Endothelial cell of umbilical vein (primary cell): Measurements from ENCODE around the gene TOPORS. TPM values are rescaled to one million over a fixed set of nuclear protein-coding genes. Genes with fewer than 3 reads are reported as not detected.

Experiments used
- BruUV-seq: library from RNA; stranded (reverse); fragments of 400-500 nt; replicated peaks from 2 replicates; lab custom pipeline; 2021; lab: Mats Ljungman, UMichigan
- CTCF ChIA-PET: fragments of 300-600, 350-600 bp; sonication (Branson Sonifier 250); formaldehyde crosslinking; loops from one replicate; lab custom pipeline; 2021; ENCODE audit warnings: antibody characterized with exemption, inconsistent platforms; lab: Charles Lee
- POLR2A ChIA-PET: fragments of 300-600, 350-600 bp; sonication (Branson Sonifier 250); formaldehyde crosslinking; loops from one replicate; lab custom pipeline; 2021; ENCODE audit warnings: antibody characterized with exemption, inconsistent platforms; lab: Charles Lee
- DNase-seq: peaks from one replicate; pipeline ENCODE4 v3.0.0-alpha.2; 2011; ENCODE audit warnings: low read depth, low spot score
- FAIRE-seq: peaks from 2 replicates; lab custom pipeline; 2011; peaks lifted over from hg19 to GRCh38; lab: Jason Lieb, UNC
- H2AFZ ChIP-seq: 2 replicates; pipeline ENCODE4 v1.6.0; 2012; ENCODE audit warnings: low read depth, low read length, control low read depth, inconsistent platforms
- H3K27ac ChIP-seq: 2 replicates; pipeline ENCODE4 v1.5.1; 2011; ENCODE audit warnings: low read depth, mild to moderate bottlenecking, control low read depth, low read length, moderate library complexity; ENCODE audit not compliant: insufficient read depth
- H3K27me3 ChIP-seq, 2 experiments: 2 replicates each; pipeline versions ENCODE4 v1.6.0 to v1.6.1; 2011; ENCODE audit warnings: low read length in 2 of 2, mixed read lengths in 1 of 2; ENCODE audit not compliant: control insufficient read depth in 2 of 2, insufficient read depth in 2 of 2
- H3K36me3 ChIP-seq, 2 experiments: 2 replicates in 1 of 2; 3 replicates in 1 of 2; pipeline ENCODE4 v1.5.1; 2011; ENCODE audit warnings: low read length in 2 of 2, mild to moderate bottlenecking in 1 of 2, moderate library complexity in 1 of 2; ENCODE audit not compliant: control insufficient read depth in 2 of 2, insufficient read depth in 2 of 2; ENCODE audit errors: extremely low read depth in 1 of 2
- H3K4me1 ChIP-seq: 3 replicates; pipeline ENCODE4 v1.5.1; 2011; ENCODE audit warnings: mild to moderate bottlenecking, low read length; ENCODE audit not compliant: control insufficient read depth, insufficient read depth; ENCODE audit errors: extremely low read depth
- H3K4me2 ChIP-seq: 2 replicates; pipeline ENCODE4 v1.6.1; 2011; ENCODE audit warnings: low read length, control low read depth, mixed read lengths; ENCODE audit not compliant: insufficient read depth
- H3K4me3 ChIP-seq, 3 experiments: fragments of 200-600 bp in 1 of 3; sonication (generic), shearing (Covaris generic) in 1 of 3; replicated peaks in 1 of 3; 2 replicates each; pipeline ENCODE4 v1.5.1; 2011 to 2016; ENCODE audit warnings: control low read depth in 3 of 3, low read length in 3 of 3, mild to moderate bottlenecking in 2 of 3, inconsistent platforms in 1 of 3, low read depth in 1 of 3, moderate library complexity in 1 of 3; ENCODE audit not compliant: insufficient read depth in 1 of 3
- H3K79me2 ChIP-seq: 2 replicates; pipeline ENCODE4 v1.6.0; 2012; ENCODE audit warnings: low read length, inconsistent platforms; ENCODE audit not compliant: control insufficient read depth, insufficient read depth
- H3K9ac ChIP-seq: replicated peaks from 2 replicates; pipeline ENCODE3; 2011; ENCODE audit warnings: low read length, control low read depth; ENCODE audit not compliant: insufficient read depth; ENCODE audit errors: extremely low read depth
- H3K9me1 ChIP-seq: replicated peaks from 3 replicates; pipeline ENCODE4 v1.6.0; 2011; ENCODE audit warnings: mild to moderate bottlenecking, low read length; ENCODE audit not compliant: control insufficient read depth, insufficient read depth; ENCODE audit errors: extremely low read depth
- H3K9me3 ChIP-seq: replicated peaks from 2 replicates; pipeline ENCODE4 v1.5.1; 2012; ENCODE audit warnings: low read length, inconsistent platforms; ENCODE audit not compliant: control insufficient read depth, insufficient read depth
- H4K20me1 ChIP-seq: replicated peaks from 2 replicates; pipeline ENCODE3; 2011; ENCODE audit warnings: mild to moderate bottlenecking, low read length; ENCODE audit not compliant: control insufficient read depth, insufficient read depth; ENCODE audit errors: extremely low read depth
- EZH2 ChIP-seq: IDR thresholded peaks from 2 replicates; pipeline ENCODE4 v1.6.1; 2012; ENCODE audit warnings: borderline replicate concordance, low read depth, mild to moderate bottlenecking, moderate library complexity, low read length, inconsistent platforms; ENCODE audit not compliant: severe bottlenecking
- FOS ChIP-seq: IDR thresholded peaks from 2 replicates; pipeline ENCODE4 v1.6.1; 2011; ENCODE audit warnings: mild to moderate bottlenecking, low read length, moderate library complexity, borderline replicate concordance; ENCODE audit not compliant: insufficient read depth
- GATA2 ChIP-seq: IDR thresholded peaks from 2 replicates; pipeline ENCODE4 v1.7.0; 2011; ENCODE audit warnings: low read depth, mild to moderate bottlenecking, moderate library complexity, mixed read lengths, low read length; ENCODE audit not compliant: insufficient read length, insufficient read depth
- JUN ChIP-seq: IDR thresholded peaks from 2 replicates; pipeline ENCODE4 v1.6.1; 2011; ENCODE audit warnings: borderline replicate concordance, low read depth; ENCODE audit not compliant: insufficient read length, insufficient read depth
- MYC ChIP-seq: IDR thresholded peaks from one replicate; pipeline ENCODE4 v1.6.1; 2011; ENCODE audit warnings: mild to moderate bottlenecking, low read depth, low read length
- POLR2A ChIP-seq: IDR thresholded peaks from 2 replicates; pipeline ENCODE4 v1.6.1; 2012; ENCODE audit warnings: low read depth, mild to moderate bottlenecking, control low read depth, low read length
- POLR2AphosphoS5 ChIP-seq: IDR thresholded peaks from 2 replicates; pipeline ENCODE4 v1.6.1; 2012; ENCODE audit warnings: low read depth, mild to moderate bottlenecking, control low read depth, low read length, moderate library complexity; ENCODE audit not compliant: insufficient read depth
- dilution Hi-C: fragments of 300-500 bp; cut with MboI; formaldehyde crosslinking; loops from one replicate; pipeline ENCODE4 v1.15.0; 2019; ENCODE audit warnings: low sequenced_read_pairs; ENCODE audit not compliant: extremely low pct_ligation_motif_present
- intact Hi-C: fragments of 100-400 bp; cut with micrococcal nuclease; formaldehyde crosslinking; loops from one replicate; pipeline ENCODE4 v1.10.0; 2022
- polyA plus RNA-seq, 4 experiments: library from polyadenylated mRNA; depleted of rRNA in 3 of 4; stranded (reverse) in 3 of 4; unstranded in 1 of 4; fragments of >200 nt; gene quantifications; 2 replicates each; pipeline versions ENCODE4 v1.2.1 to v1.2.3, GENCODE V29; 2011 to 2012; ENCODE audit warnings: missing spikeins in 1 of 4
- total RNA-seq: library from RNA; stranded (reverse); gene quantifications from 2 replicates; pipeline ENCODE4 v1.2.3, GENCODE V29; 2021
- TF ChIP-seq, protein P1 (sequence below): IDR thresholded peaks from 2 replicates; pipeline ENCODE4 v1.6.1; 2011; ENCODE audit not compliant: insufficient read depth, insufficient read length
- TF ChIP-seq, protein P2 (sequence below), 2 donors: IDR thresholded peaks; 1 replicate in 1 of 2; 2 replicates in 1 of 2; pipeline ENCODE4 v1.5.1; 2011; ENCODE audit warnings: low read length in 2 of 2, mild to moderate bottlenecking in 2 of 2, moderate library complexity in 2 of 2, control low read depth in 1 of 2, inconsistent platforms in 1 of 2, low read depth in 1 of 2; ENCODE audit not compliant: insufficient read depth in 1 of 2; ENCODE audit errors: extremely low read depth in 1 of 2

TOPORS gene
- total and polyA plus RNA-seq, 2 donors (not counting 3 experiments of a cell fraction or from before 2014, with no cell fraction given) = 6.1 to 16.2 TPM

DNA sequence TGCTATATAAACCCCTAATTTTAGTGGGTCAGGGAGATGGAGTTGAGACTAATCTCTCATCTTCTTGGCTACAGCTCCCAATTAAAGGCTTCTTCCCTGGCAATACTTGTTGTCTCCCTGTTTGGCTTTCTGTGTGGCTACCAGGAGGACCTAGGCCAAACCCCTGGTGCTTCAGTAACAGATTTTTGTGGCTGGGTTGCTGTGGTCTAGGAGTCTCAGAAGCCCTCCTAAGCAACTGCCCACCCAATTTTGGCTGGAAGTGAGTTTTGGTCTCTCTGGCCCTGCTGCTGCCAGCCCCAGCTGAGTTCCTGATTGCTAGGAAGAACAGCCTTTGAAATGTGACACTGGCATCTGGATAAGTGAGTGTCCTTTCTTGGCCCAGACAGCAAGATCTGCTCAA, 36.1 kb downstream of the TOPORS start:
- intact Hi-C loops = no loop called here
- CTCF ChIA-PET = interaction anchor here (0.5 to 2.6 kb wide), 2 partner anchors 10 to 18 kb away, joined by 4 to 11 read pairs; partner anchors contain the start of gene RIGI

More for the DNA sequence above, 36.1 kb downstream of the TOPORS start:
- Histone ChIP-seq H3K4me2 (no peak overlapping the region), H3K27me3 (no peaks in the 10 kb centered on the region), H3K9me1 (no peaks in the 10 kb centered on the region), H3K79me2 (peaks cover 1% of the 10 kb centered on the region), H2AFZ (no peak overlapping the region), H3K27ac (no peak overlapping the region), H3K4me3 (no peak overlapping the region), H4K20me1 (no peaks in the 10 kb centered on the region), H3K36me3 (no peaks in the 10 kb centered on the region), H3K9ac (no peak overlapping the region), H3K9me3 (no peaks in the 10 kb centered on the region), H3K4me1 (no peaks in the 10 kb centered on the region)
- BruUV-seq = no TSS peak
- FAIRE-seq = no peak
- TF ChIP-seq, protein P1, sequence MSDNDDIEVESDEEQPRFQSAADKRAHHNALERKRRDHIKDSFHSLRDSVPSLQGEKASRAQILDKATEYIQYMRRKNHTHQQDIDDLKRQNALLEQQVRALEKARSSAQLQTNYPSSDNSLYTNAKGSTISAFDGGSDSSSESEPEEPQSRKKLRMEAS = no peak
- TF ChIP-seq FOS = no peak
- TF ChIP-seq, protein P2, sequence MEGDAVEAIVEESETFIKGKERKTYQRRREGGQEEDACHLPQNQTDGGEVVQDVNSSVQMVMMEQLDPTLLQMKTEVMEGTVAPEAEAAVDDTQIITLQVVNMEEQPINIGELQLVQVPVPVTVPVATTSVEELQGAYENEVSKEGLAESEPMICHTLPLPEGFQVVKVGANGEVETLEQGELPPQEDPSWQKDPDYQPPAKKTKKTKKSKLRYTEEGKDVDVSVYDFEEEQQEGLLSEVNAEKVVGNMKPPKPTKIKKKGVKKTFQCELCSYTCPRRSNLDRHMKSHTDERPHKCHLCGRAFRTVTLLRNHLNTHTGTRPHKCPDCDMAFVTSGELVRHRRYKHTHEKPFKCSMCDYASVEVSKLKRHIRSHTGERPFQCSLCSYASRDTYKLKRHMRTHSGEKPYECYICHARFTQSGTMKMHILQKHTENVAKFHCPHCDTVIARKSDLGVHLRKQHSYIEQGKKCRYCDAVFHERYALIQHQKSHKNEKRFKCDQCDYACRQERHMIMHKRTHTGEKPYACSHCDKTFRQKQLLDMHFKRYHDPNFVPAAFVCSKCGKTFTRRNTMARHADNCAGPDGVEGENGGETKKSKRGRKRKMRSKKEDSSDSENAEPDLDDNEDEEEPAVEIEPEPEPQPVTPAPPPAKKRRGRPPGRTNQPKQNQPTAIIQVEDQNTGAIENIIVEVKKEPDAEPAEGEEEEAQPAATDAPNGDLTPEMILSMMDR (IDR thresholded peaks at IDR 0.05; ENCODE audit: extremely low read depth in 1 of 2, insufficient read depth in 1 of 2, low read depth in 1 of 2, low read length in 2 of 2) = no peak
- no peak for TF ChIP-seq MYC
- no peak for TF ChIP-seq GATA2
- TF ChIP-seq POLR2AphosphoS5 = no peak
- no peak for TF ChIP-seq EZH2
- TF ChIP-seq JUN = no peak
- no peak for TF ChIP-seq POLR2A
- POLR2A ChIA-PET = no interaction called here
- DNase-seq = no peak
- dilution Hi-C loops = no loop called here
